Breast epithelium (tissue), 4 donors: Measurements from ENCODE around the gene BCAP31. TPM values are rescaled to one million over a fixed set of nuclear protein-coding genes. Genes with fewer than 3 reads are reported as not detected.
"Not testable (repeated sequence)": the region's sequence is repeated elsewhere in the genome, so short reads cannot be mapped to it uniquely, and the experiment has no call there.

Experiments
- DNase-seq, 2 donors: peaks; one replicate each; pipeline ENCODE4 v3.0.0-alpha.2; 2019; ENCODE audit warnings: low spot score in 2 of 2
- H3K27ac ChIP-seq, 2 donors: fragments of 200-600 bp; sonication (generic) in 1 of 2; one replicate each; pipeline ENCODE4 v1.5.1; 2016 to 2019; ENCODE audit warnings: mild to moderate bottlenecking in 1 of 2
- H3K27me3 ChIP-seq, 2 donors: fragments of 200-600 bp; sonication (generic) in 1 of 2; one replicate each; pipeline versions ENCODE4 v1.5.1 to v1.6.0; 2017 to 2019; ENCODE audit warnings: control low read depth in 1 of 2, mild to moderate bottlenecking in 1 of 2
- H3K36me3 ChIP-seq: fragments of 200-600 bp; one replicate; pipeline ENCODE4 v1.5.1; 2019
- H3K4me1 ChIP-seq, 2 donors: fragments of 200-600 bp; sonication (generic); one replicate each; pipeline ENCODE4 v1.5.1; 2016 to 2019; ENCODE audit warnings: control low read depth in 1 of 2
- H3K4me3 ChIP-seq, 3 donors: fragments of 200-600 bp; sonication (generic); 1 replicate in 2 of 3; 2 replicates in 1 of 3; pipeline ENCODE4 v1.5.1; 2016 to 2019; ENCODE audit warnings: mild to moderate bottlenecking in 3 of 3, moderate library complexity in 2 of 3
- H3K9me3 ChIP-seq, 2 donors: fragments of 200-600 bp; sonication (generic) in 1 of 2; one replicate each; pipeline ENCODE4 v1.5.1; 2016 to 2019; ENCODE audit warnings: control low read depth in 1 of 2
- CTCF ChIP-seq, 3 donors: fragments of 450-650 bp; IDR thresholded peaks; one replicate each; pipeline ENCODE4 v1.5.1; 2016 to 2017; ENCODE audit warnings: antibody characterized with exemption in 3 of 3, mild to moderate bottlenecking in 3 of 3, moderate library complexity in 3 of 3
- POLR2A ChIP-seq: fragments of 450-650 bp; IDR thresholded peaks from one replicate; pipeline ENCODE4 v1.6.1; 2016; ENCODE audit warnings: antibody characterized with exemption, mild to moderate bottlenecking, moderate library complexity
- POLR2AphosphoS5 ChIP-seq, 3 donors: sonication (generic); formaldehyde crosslinking; IDR thresholded peaks; one replicate each; pipeline ENCODE4 v1.6.1; 2017; ENCODE audit warnings: antibody characterized with exemption in 3 of 3
- intact Hi-C: fragments of 100-400 bp; cut with DNase I; formaldehyde crosslinking; loops from one replicate; pipeline ENCODE4 v1.15.1; 2023; ENCODE audit warnings: low total_unique reads
- total RNA-seq, 3 donors: library from RNA; depleted of rRNA; stranded (reverse); fragments of >200 nt; gene quantifications; one replicate each; pipeline ENCODE4 v1.1.0, GENCODE V29; 2016

BCAP31 gene
- total RNA-seq, 3 donors from 2014 or later: 120 to 245 (median 129) TPM

- TF ChIP-seq POLR2AphosphoS5 (IDR thresholded peaks at IDR 0.05) (no peak), POLR2A (no peak), CTCF (IDR thresholded peaks at IDR 0.05) (no peak)
- intact Hi-C loops: no loop called here
- Histone ChIP-seq H3K9me3 (no peaks in the 10 kb centered on the region), H3K4me3 (peak overlapping the region in 2 of 3 donors; percentile 23 to 37), H3K36me3 (no peaks in the 10 kb centered on the region), H3K4me1 (no peaks in the 10 kb centered on the region), H3K27me3 (peaks cover 0 to 8% of the 10 kb centered on the region in 2 donors), H3K27ac (peak overlapping the region in 1 of 2 donors; percentile 58)
- no peak for DNase-seq
Measured at GRCh38 chrX:153744210-153745066, 20.3 kb upstream of the BCAP31 start.

GRCh38 chrX:153743468-153744209 lies 19.5 kb upstream of the BCAP31 start:
- peaks cover 0 to 13% of the 10 kb centered on the region in 2 donors for H3K27me3 ChIP-seq
- H3K27ac ChIP-seq: peak overlapping the region; percentile 45 to 58
- intact Hi-C loops, H3K9me3 ChIP-seq, H3K4me1 ChIP-seq, H3K36me3 ChIP-seq: not testable (repeated sequence)
- H3K4me3 ChIP-seq: peak overlapping the region in 2 of 3 donors; percentile 23 to 37
- DNase-seq: peak; percentile 65 to 76

GRCh38 chrX:153742796-153743467 lies 18.7 kb upstream of the BCAP31 start:
- peak overlapping the region in 1 of 2 donors; percentile 19 for H3K27ac ChIP-seq
- DNase-seq, H3K9me3 ChIP-seq, H3K4me3 ChIP-seq, intact Hi-C loops, H3K4me1 ChIP-seq, H3K36me3 ChIP-seq: not testable (repeated sequence)
- peaks cover 0 to 17% of the 10 kb centered on the region in 2 donors for H3K27me3 ChIP-seq

GRCh38 chrX:153742111-153742510 lies 17.9 kb upstream of the BCAP31 start:
- H3K36me3 ChIP-seq, H3K9me3 ChIP-seq, H3K27ac ChIP-seq, intact Hi-C loops, H3K4me3 ChIP-seq, H3K4me1 ChIP-seq, DNase-seq: not testable (repeated sequence)
- peaks cover 0 to 25% of the 10 kb centered on the region in 2 donors for H3K27me3 ChIP-seq

- intact Hi-C loops: no loop called here
- TF ChIP-seq POLR2A (no peak), POLR2AphosphoS5 (IDR thresholded peaks at IDR 0.05) (no peak), CTCF (IDR thresholded peaks at IDR 0.05) (no peak)
- H3K27ac ChIP-seq: no peak overlapping the region
Measured at GRCh38 chrX:153741446-153741845, 17.3 kb upstream of the BCAP31 start.

GRCh38 chrX:153740631-153741222 lies 16.5 kb upstream of the BCAP31 start:
- H3K4me3 ChIP-seq: no peak overlapping the region
- DNase-seq: no peak
- H3K36me3 ChIP-seq: no peaks in the 10 kb centered on the region
- H3K9me3 ChIP-seq: no peaks in the 10 kb centered on the region
- H3K4me1 ChIP-seq: no peaks in the 10 kb centered on the region
- TF ChIP-seq CTCF (IDR thresholded peaks at IDR 0.05) (no peak), POLR2AphosphoS5 (IDR thresholded peaks at IDR 0.05) (no peak), POLR2A (no peak)
- peaks cover 0 to 27% of the 10 kb centered on the region in 2 donors for H3K27me3 ChIP-seq
- no peak overlapping the region for H3K27ac ChIP-seq
- intact Hi-C loops: no loop called here

More at GRCh38 chrX:153741446-153741845, 17.3 kb upstream of the BCAP31 start:
- Histone ChIP-seq H3K27me3 (peaks cover 0 to 26% of the 10 kb centered on the region in 2 donors), H3K36me3 (no peaks in the 10 kb centered on the region), H3K4me1 (no peaks in the 10 kb centered on the region), H3K4me3 (no peak overlapping the region), H3K9me3 (no peaks in the 10 kb centered on the region)
- DNase-seq: no peak
